B cell (primary cell): ENCODE measurements around the gene BCOR. TPM values are rescaled to one million over a fixed set of nuclear protein-coding genes. Genes with fewer than 3 reads are reported as not detected.

ENCODE experiments used
- ATAC-seq: fragments of 200-7000 bp; cut with Tn5 transposase; one replicate; pipeline ENCODE4 v1.10.0; 2021; ENCODE audit warnings: low read depth, mild to moderate bottlenecking, moderate number of reproducible peaks, moderate library complexity
- CTCF ChIA-PET: fragments of 350-600 bp; sonication (Branson Sonifier 250); formaldehyde crosslinking; loops from one replicate; lab custom pipeline; 2021; ENCODE audit warnings: antibody characterized with exemption, inconsistent platforms; lab: Charles Lee
- POLR2A ChIA-PET: fragments of 350-600 bp; sonication (Branson Sonifier 250); formaldehyde crosslinking; loops from one replicate; lab custom pipeline; 2021; ENCODE audit warnings: antibody characterized with exemption; lab: Charles Lee
- DNase-seq: peaks from one replicate; pipeline ENCODE4 v3.0.0; 2013
- H2AFZ ChIP-seq: 2 replicates; pipeline ENCODE4 v1.6.1; 2012; ENCODE audit warnings: mild to moderate bottlenecking, low read depth, low read length; ENCODE audit not compliant: insufficient read depth, poor library complexity, severe bottlenecking
- H3K27ac ChIP-seq, 2 donors: 1 replicate in 1 of 2; 2 replicates in 1 of 2; pipeline ENCODE4 v1.5.1; 2012 to 2013; ENCODE audit warnings: low read length in 2 of 2, mild to moderate bottlenecking in 2 of 2, moderate library complexity in 1 of 2
- H3K27me3 ChIP-seq, 4 experiments: fragments of 200-600 bp in 1 of 4; sonication (generic) in 1 of 4; replicated peaks in 1 of 4; 1 replicate in 2 of 4; 2 replicates in 2 of 4; pipeline versions ENCODE4 v1.6.1 to v1.7.0; 2013 to 2016; ENCODE audit warnings: low read length in 3 of 4, mild to moderate bottlenecking in 2 of 4, mixed read lengths in 1 of 4, moderate library complexity in 1 of 4; ENCODE audit not compliant: insufficient read depth in 4 of 4, control insufficient read depth in 3 of 4; ENCODE audit errors: control extremely low read depth in 1 of 4
- H3K36me3 ChIP-seq, 2 experiments: replicated peaks in 1 of 2; 1 replicate in 1 of 2; 2 replicates in 1 of 2; pipeline versions ENCODE4 v1.6.1 to v1.7.1; 2013; ENCODE audit warnings: low read length in 1 of 2; ENCODE audit not compliant: insufficient read depth in 2 of 2, control insufficient read depth in 1 of 2; ENCODE audit errors: control extremely low read depth in 1 of 2, extremely low read depth in 1 of 2
- H3K4me1 ChIP-seq, 2 donors: fragments of 200-600 bp in 1 of 2; sonication (generic) in 1 of 2; 1 replicate in 1 of 2; 2 replicates in 1 of 2; pipeline versions ENCODE4 v1.5.1 to v1.6.1; 2013 to 2017; ENCODE audit warnings: low read length in 2 of 2; ENCODE audit not compliant: control insufficient read depth in 2 of 2, insufficient read depth in 2 of 2
- H3K4me2 ChIP-seq: replicated peaks from 2 replicates; pipeline ENCODE3; 2012; ENCODE audit warnings: mild to moderate bottlenecking, low read depth, low read length; ENCODE audit not compliant: poor library complexity, severe bottlenecking
- H3K4me3 ChIP-seq, 5 experiments: fragments of 200-600 bp in 1 of 5; sonication (generic) in 1 of 5; 1 replicate in 3 of 5; 2 replicates in 2 of 5; pipeline versions ENCODE4 v1.5.1 to v1.7.0; 2011 to 2016; ENCODE audit warnings: low read length in 4 of 5, mild to moderate bottlenecking in 4 of 5, low read depth in 2 of 5, control low read depth in 1 of 5, moderate library complexity in 1 of 5; ENCODE audit not compliant: insufficient read depth in 1 of 5; ENCODE audit errors: control extremely low read depth in 1 of 5, extremely low read depth in 1 of 5
- H3K79me2 ChIP-seq: fragments of 200-600 bp; sonication (generic); one replicate; pipeline ENCODE4 v1.6.0; 2016; ENCODE audit warnings: low read length; ENCODE audit not compliant: control insufficient read depth, insufficient read depth
- H3K9ac ChIP-seq: fragments of 200-600 bp; sonication (generic); 2 replicates; pipeline ENCODE4 v1.6.1; 2017; ENCODE audit warnings: mild to moderate bottlenecking, low read length, moderate library complexity
- H3K9me3 ChIP-seq, 3 donors: one replicate each; pipeline versions ENCODE4 v1.6.1 to v1.7.1; 2013; ENCODE audit warnings: low read length in 2 of 3; ENCODE audit not compliant: control insufficient read depth in 2 of 3, insufficient read depth in 1 of 3; ENCODE audit errors: control extremely low read depth in 1 of 3
- H4K20me1 ChIP-seq: 2 replicates; pipeline ENCODE4 v1.6.0; 2012; ENCODE audit warnings: mild to moderate bottlenecking, low read length; ENCODE audit not compliant: insufficient read depth, control insufficient read depth, poor library complexity, severe bottlenecking
- H3K27ac Mint-ChIP-seq: one replicate; pipeline ENCODE4 v1.8.0; 2021; ENCODE audit warnings: mixed read lengths
- H3K27me3 Mint-ChIP-seq: one replicate; pipeline ENCODE4 v1.8.0; 2021; ENCODE audit warnings: mixed read lengths
- H3K4me1 Mint-ChIP-seq: one replicate; pipeline ENCODE4 v1.8.0; 2021; ENCODE audit warnings: mixed read lengths
- H3K4me3 Mint-ChIP-seq: one replicate; pipeline ENCODE4 v1.8.0; 2021; ENCODE audit warnings: mixed read lengths
- H3K9me3 Mint-ChIP-seq: one replicate; pipeline ENCODE4 v1.8.0; 2022; ENCODE audit warnings: mixed read lengths; ENCODE audit not compliant: insufficient read depth
- EZH2 ChIP-seq: IDR thresholded peaks from 2 replicates; pipeline ENCODE4 v1.6.1; 2012; ENCODE audit warnings: borderline replicate concordance, low read depth, mild to moderate bottlenecking, moderate library complexity, low read length; ENCODE audit not compliant: insufficient read depth, poor library complexity, severe bottlenecking
- WGBS: methylation state at CpG from one replicate; pipeline ENCODE4 v1.1.5; 2013; ENCODE audit warnings: missing lambda C conversion rate; ENCODE audit not compliant: insufficient coverage; 5-methylcytosine and 5-hydroxymethylcytosine counted together
- intact Hi-C: fragments of 100-400 bp; cut with micrococcal nuclease; formaldehyde crosslinking; loops from one replicate; pipeline ENCODE4 v1.10.0; 2022
- polyA plus RNA-seq: library from polyadenylated mRNA; depleted of rRNA; stranded (reverse); fragments of >200 nt; gene quantifications from 2 replicates; pipeline ENCODE4 v1.2.3, GENCODE V29; 2012
- total RNA-seq, 2 donors: library from RNA; stranded (reverse); fragments of 120-200 nt in 1 of 2; gene quantifications; 1 replicate in 1 of 2; 2 replicates in 1 of 2; pipeline versions ENCODE4 v1.2.3 to v1.2.4, GENCODE V29; 2013 to 2022
- TF ChIP-seq, protein P1 (sequence below): fragments of 200-600 bp; IDR thresholded peaks from one replicate; pipeline ENCODE4 v1.8.0; 2022; ENCODE audit warnings: antibody characterized with exemption, mild to moderate bottlenecking

BCOR gene
- total and polyA plus RNA-seq, 2 donors (not counting 1 experiment from before 2014, with no cell fraction given): 19.0 to 65.3 TPM

DNA sequence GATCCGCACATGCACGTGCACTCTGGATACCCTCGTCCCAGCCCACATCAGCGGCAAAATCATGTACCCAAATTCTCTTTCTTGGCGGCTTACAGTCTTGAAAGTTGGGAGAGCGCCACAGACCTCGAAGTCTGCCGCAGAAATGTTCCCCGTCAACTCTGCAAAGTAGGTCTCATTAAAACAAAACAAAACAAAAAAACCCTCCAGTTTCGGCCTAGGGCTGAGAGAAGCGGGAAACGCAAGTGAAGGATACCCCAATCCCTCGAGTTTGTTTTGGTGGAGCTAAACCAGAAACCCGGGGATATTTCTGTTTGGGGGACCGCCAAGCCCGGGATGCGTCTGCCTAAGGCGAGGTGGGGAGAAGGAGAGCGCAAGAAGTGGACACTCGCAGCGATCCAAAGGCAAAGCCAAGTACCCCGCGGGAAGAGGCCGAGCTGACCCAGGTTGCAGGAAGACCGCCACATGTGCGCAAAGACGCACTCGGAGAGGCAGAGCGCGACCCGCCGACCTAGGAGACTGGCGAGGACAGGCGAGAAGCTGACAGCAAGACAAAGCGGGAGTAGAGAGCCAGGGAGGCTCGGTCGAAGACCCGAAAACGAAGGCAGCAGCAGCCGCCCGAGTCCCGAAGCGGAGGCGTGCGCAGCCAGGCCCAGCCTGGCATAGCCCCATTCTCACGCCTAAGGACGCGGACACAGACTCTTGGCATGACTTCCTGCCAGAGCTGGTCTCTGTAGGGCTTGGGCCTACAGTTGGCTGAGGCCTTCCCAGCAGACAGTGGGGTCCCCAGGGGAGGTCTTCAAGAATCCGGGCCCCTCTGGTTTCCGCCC lies 49.6 kb upstream of the BCOR start:
- ChIA-PET POLR2A (no interaction called here), CTCF (no interaction called here)
- DNase-seq (no peak), ATAC-seq (no peak)
- TF ChIP-seq, protein P1, sequence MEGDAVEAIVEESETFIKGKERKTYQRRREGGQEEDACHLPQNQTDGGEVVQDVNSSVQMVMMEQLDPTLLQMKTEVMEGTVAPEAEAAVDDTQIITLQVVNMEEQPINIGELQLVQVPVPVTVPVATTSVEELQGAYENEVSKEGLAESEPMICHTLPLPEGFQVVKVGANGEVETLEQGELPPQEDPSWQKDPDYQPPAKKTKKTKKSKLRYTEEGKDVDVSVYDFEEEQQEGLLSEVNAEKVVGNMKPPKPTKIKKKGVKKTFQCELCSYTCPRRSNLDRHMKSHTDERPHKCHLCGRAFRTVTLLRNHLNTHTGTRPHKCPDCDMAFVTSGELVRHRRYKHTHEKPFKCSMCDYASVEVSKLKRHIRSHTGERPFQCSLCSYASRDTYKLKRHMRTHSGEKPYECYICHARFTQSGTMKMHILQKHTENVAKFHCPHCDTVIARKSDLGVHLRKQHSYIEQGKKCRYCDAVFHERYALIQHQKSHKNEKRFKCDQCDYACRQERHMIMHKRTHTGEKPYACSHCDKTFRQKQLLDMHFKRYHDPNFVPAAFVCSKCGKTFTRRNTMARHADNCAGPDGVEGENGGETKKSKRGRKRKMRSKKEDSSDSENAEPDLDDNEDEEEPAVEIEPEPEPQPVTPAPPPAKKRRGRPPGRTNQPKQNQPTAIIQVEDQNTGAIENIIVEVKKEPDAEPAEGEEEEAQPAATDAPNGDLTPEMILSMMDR: no peak
- TF ChIP-seq EZH2: no peak
- Histone ChIP-seq H2AFZ (no peak overlapping the region), H3K36me3 (no peaks in the 10 kb centered on the region), H3K27me3 (peaks cover 0 to 11% (median 3%) of the 10 kb centered on the region in 4 experiments), H3K9ac (peak overlapping the region; percentile 60), H4K20me1 (peaks cover 15% of the 10 kb centered on the region), H3K79me2 (no peaks in the 10 kb centered on the region), H3K9me3 (no peaks in the 10 kb centered on the region), H3K27ac (no peak overlapping the region), H3K4me1 (peaks cover 56 to 62% of the 10 kb centered on the region in 2 donors), H3K4me3 (peak overlapping the region in 4 of 5 experiments; percentile 42 to 59 (median 46)), H3K4me2 (peak overlapping the region; percentile 88)
- WGBS: 95% methylated on average over 30 of the region's 50 CpGs
- Mint-ChIP-seq H3K27me3 (peaks cover 3% of the 10 kb centered on the region), H3K9me3 (no peaks in the 10 kb centered on the region), H3K27ac (no peak overlapping the region), H3K4me1 (peaks cover 44% of the 10 kb centered on the region), H3K4me3 (peak overlapping the region; percentile 75)
- intact Hi-C loops: no loop called here
